ENCODE results near the gene ATAD5.

DNA sequence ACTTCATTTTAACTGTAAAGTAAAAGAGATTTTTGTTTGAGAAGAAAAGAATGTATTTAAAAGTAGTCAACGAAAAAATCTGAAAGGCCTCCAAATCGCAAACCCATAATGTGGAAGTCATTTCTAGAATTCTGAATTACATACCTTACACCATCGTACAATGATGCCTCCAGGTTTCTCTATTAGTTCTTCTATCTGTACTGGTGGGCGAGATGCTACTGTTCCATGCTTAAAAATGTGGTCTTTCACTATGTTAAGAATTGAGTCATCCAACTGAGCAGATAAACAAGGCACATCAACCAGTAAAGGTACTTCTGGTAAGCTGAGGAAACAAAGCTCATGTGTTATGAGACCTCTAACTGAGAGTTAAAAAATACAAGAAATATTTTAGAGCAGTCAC, 35.8 kb upstream of the ATAD5 start:
- TF ChIP-seq, protein P1, sequence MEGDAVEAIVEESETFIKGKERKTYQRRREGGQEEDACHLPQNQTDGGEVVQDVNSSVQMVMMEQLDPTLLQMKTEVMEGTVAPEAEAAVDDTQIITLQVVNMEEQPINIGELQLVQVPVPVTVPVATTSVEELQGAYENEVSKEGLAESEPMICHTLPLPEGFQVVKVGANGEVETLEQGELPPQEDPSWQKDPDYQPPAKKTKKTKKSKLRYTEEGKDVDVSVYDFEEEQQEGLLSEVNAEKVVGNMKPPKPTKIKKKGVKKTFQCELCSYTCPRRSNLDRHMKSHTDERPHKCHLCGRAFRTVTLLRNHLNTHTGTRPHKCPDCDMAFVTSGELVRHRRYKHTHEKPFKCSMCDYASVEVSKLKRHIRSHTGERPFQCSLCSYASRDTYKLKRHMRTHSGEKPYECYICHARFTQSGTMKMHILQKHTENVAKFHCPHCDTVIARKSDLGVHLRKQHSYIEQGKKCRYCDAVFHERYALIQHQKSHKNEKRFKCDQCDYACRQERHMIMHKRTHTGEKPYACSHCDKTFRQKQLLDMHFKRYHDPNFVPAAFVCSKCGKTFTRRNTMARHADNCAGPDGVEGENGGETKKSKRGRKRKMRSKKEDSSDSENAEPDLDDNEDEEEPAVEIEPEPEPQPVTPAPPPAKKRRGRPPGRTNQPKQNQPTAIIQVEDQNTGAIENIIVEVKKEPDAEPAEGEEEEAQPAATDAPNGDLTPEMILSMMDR (conservative IDR thresholded peaks at IDR 0.05; ENCODE audit: low read depth, low read length): no peak
- no peak for TF ChIP-seq EZH2 (IDR thresholded peaks at IDR 0.05; ENCODE audit: low read length, unreplicated experiment)
- TF ChIP-seq EZH2phosphoT487 (IDR thresholded peaks at IDR 0.05; ENCODE audit: borderline replicate concordance, low read length): no peak
